GM12892 (cell line): ENCODE results near the gene INSYN2A.

Experiments
- DNase-seq: peaks from one replicate; pipeline ENCODE4 v3.0.0; 2011; ENCODE audit not compliant: insufficient read length
- FAIRE-seq: peaks from 2 replicates; lab custom pipeline; 2011; peaks lifted over from hg19 to GRCh38; lab: Jason Lieb, UNC
- POLR2A ChIP-seq: IDR thresholded peaks from 2 replicates; pipeline ENCODE4 v1.6.1; 2011; ENCODE audit warnings: low read depth, low read length, control low read depth
- POLR2AphosphoS5 ChIP-seq: IDR thresholded peaks from 2 replicates; pipeline ENCODE4 v1.6.1; 2011; ENCODE audit warnings: low read depth, low read length, control low read depth
- TAF1 ChIP-seq: IDR thresholded peaks from 2 replicates; pipeline ENCODE4 v1.6.1; 2011; ENCODE audit warnings: low read depth, mild to moderate bottlenecking, control low read depth, low read length, borderline replicate concordance

INSYN2A gene

GRCh38 chr10:127159648-127160245, 36.6 kb downstream of the INSYN2A start:
- DNase-seq (no peak), FAIRE-seq (no peak)
- TF ChIP-seq POLR2A: no peak
- TF ChIP-seq POLR2AphosphoS5: no peak

- TF ChIP-seq POLR2AphosphoS5: no peak
- no peak for TF ChIP-seq POLR2A
- TF ChIP-seq TAF1: no peak
- no peak for DNase-seq
- no peak for FAIRE-seq
Observed at GRCh38 chr10:127158662-127159061, 37.7 kb downstream of the INSYN2A start.

- TF ChIP-seq POLR2A (no peak), TAF1 (no peak), POLR2AphosphoS5 (no peak)
Observed at GRCh38 chr10:127157506-127158200, 38.7 kb downstream of the INSYN2A start.

GRCh38 chr10:127157089-127157488, 39.3 kb downstream of the INSYN2A start:
- DNase-seq: no peak
- TF ChIP-seq POLR2A (no peak), POLR2AphosphoS5 (no peak), TAF1 (no peak)
- FAIRE-seq: no peak

More at GRCh38 chr10:127157506-127158200, 38.7 kb downstream of the INSYN2A start:
- FAIRE-seq: no peak
- DNase-seq: no peak

GRCh38 chr10:127154831-127155620, 41.4 kb downstream of the INSYN2A start:
- no peak for FAIRE-seq
- no peak for DNase-seq
- TF ChIP-seq POLR2A: no peak
- TF ChIP-seq TAF1: no peak
- TF ChIP-seq POLR2AphosphoS5: no peak

- TF ChIP-seq POLR2A (no peak), POLR2AphosphoS5 (no peak), TAF1 (no peak)
- DNase-seq (no peak), FAIRE-seq (no peak)
Observed at GRCh38 chr10:127153181-127153580, 43.2 kb downstream of the INSYN2A start.

GRCh38 chr10:127151981-127152699, 44.3 kb downstream of the INSYN2A start:
- no peak for DNase-seq
- no peak for FAIRE-seq
- no peak for TF ChIP-seq POLR2AphosphoS5
- TF ChIP-seq POLR2A: no peak
- TF ChIP-seq TAF1: no peak

GRCh38 chr10:127151541-127151940, 44.9 kb downstream of the INSYN2A start:
- FAIRE-seq: no peak
- TF ChIP-seq POLR2AphosphoS5 (no peak), POLR2A (no peak), TAF1 (no peak)
- no peak for DNase-seq

- DNase-seq (no peak), FAIRE-seq (no peak)
- TF ChIP-seq POLR2AphosphoS5 (no peak), POLR2A (no peak), TAF1 (no peak)
Observed at GRCh38 chr10:127150136-127150535, 46.3 kb downstream of the INSYN2A start.

GRCh38 chr10:127149501-127150081, 46.8 kb downstream of the INSYN2A start:
- TF ChIP-seq TAF1 (no peak), POLR2A (no peak), POLR2AphosphoS5 (no peak)
- FAIRE-seq (no peak), DNase-seq (no peak)

- TF ChIP-seq POLR2A (no peak), TAF1 (no peak), POLR2AphosphoS5 (no peak)
- DNase-seq: no peak
- no peak for FAIRE-seq
Observed at GRCh38 chr10:127148933-127149220, 47.5 kb downstream of the INSYN2A start.
